Measurements from ENCODE around the gene MAGI2. TPM values are rescaled to one million over a fixed set of nuclear protein-coding genes. Genes with fewer than 3 reads are reported as not detected.
"Not testable (repeated sequence)": the region's sequence is repeated elsewhere in the genome, so short reads cannot be mapped to it uniquely, and the experiment has no call there.

MAGI2 gene
- total RNA-seq, 1 experiment from 2014 or later, result 0.25 TPM

DNA sequence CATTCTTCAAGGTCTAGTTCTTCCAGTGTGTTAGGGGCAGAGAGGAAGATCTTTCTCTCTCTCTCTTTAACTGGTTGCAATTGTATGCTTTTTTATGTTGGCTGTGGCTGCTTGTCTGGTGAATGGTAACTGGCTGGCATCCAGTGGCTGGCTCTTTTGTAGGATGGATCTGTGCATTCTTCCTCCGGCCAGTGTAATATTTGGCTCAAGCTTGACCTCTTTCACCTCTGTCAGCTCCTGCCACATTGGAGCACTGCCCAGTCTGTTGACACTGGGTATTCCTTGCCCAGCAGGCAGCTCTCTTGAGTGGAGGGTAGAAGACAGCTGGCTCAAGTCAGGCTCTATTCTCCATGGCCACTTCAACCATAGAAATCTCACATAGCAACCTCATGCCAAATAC is 1126.6 kb downstream of the MAGI2 start:
- H3K36me3 Mint-ChIP-seq (ENCODE audit: insufficient read depth, unreplicated experiment), result no peaks in the 10 kb centered on the region
- Histone ChIP-seq H3K4me3 (ENCODE audit: low read depth, low read length) (no peak overlapping the region), H3K36me3 (ENCODE audit: control insufficient read depth, insufficient read depth, low read length) (no peaks in the 10 kb centered on the region), H3K4me1 (no peaks in the 10 kb centered on the region), H3K9me3 (no peaks in the 10 kb centered on the region), H3K27me3 (replicated peaks; ENCODE audit: control insufficient read depth, insufficient read depth, low read length) (no peaks in the 10 kb centered on the region)
- H3K9me3 Mint-ChIP-seq (ENCODE audit: unreplicated experiment), result no peaks in the 10 kb centered on the region
- H3K4me1 Mint-ChIP-seq (ENCODE audit: low read depth, unreplicated experiment), result no peaks in the 10 kb centered on the region
- DNase-seq, result no peak
- H3K4me3 Mint-ChIP-seq (ENCODE audit: unreplicated experiment), result no peak overlapping the region
- intact Hi-C loops (cut with micrococcal nuclease; ENCODE audit: unreplicated experiment), result no loop called here
- POLR2A ChIA-PET, result no interaction called here
- CTCF ChIA-PET, result no interaction called here
- no peak overlapping the region for H3K27ac Mint-ChIP-seq (ENCODE audit: unreplicated experiment)
- H3K27me3 Mint-ChIP-seq (ENCODE audit: insufficient read depth, unreplicated experiment), result no peaks in the 10 kb centered on the region
- BruUV-seq (replicated peaks), result no TSS peak
- TF ChIP-seq, protein P1, sequence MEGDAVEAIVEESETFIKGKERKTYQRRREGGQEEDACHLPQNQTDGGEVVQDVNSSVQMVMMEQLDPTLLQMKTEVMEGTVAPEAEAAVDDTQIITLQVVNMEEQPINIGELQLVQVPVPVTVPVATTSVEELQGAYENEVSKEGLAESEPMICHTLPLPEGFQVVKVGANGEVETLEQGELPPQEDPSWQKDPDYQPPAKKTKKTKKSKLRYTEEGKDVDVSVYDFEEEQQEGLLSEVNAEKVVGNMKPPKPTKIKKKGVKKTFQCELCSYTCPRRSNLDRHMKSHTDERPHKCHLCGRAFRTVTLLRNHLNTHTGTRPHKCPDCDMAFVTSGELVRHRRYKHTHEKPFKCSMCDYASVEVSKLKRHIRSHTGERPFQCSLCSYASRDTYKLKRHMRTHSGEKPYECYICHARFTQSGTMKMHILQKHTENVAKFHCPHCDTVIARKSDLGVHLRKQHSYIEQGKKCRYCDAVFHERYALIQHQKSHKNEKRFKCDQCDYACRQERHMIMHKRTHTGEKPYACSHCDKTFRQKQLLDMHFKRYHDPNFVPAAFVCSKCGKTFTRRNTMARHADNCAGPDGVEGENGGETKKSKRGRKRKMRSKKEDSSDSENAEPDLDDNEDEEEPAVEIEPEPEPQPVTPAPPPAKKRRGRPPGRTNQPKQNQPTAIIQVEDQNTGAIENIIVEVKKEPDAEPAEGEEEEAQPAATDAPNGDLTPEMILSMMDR (IDR thresholded peaks at IDR 0.05; ENCODE audit: insufficient read depth in 1 of 2, low read depth in 1 of 2, low read length in 1 of 2, severe bottlenecking in 1 of 2, unreplicated experiment in 1 of 2), result no peak

DNA sequence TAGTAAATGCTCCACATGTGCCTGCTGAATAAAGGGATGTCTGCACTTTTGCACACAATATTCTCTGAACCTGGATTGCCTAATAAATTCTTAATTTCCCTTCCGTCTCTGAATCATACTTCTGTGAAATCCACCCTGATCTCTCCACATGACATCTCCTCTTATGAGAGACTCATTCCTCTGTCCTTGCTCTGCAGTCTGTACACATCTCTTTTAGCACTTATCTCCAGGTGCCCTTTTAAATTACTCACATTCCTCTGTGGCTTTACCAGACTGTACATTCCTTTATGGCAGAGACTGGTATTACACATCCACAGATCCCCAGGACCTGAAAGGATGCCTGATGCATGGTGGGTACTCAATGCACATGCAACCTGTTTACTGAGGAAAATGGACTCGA is 1127.3 kb downstream of the MAGI2 start:
- H3K36me3 Mint-ChIP-seq (ENCODE audit: insufficient read depth, unreplicated experiment), result no peaks in the 10 kb centered on the region
- CTCF ChIA-PET, result no interaction called here
- BruUV-seq (replicated peaks), result no TSS peak

DNA sequence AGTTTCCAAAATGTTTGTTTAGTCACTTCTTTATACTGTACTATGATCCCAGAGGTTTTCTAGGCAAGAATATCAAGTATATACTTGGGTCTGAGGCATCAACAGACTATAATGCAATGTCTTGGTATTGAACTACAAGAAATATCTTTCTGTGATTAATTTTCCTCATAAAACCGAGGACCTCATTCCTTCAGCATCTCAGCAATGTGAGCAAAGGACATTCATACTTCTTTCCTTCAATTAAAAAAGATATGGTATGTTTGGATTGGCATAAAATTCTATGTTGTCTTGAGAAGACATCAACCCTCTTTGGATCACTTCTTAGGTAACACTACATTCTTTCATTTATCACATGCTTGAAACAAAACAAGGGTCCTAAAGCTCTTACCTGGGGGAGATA is 1130.3 kb downstream of the MAGI2 start:
- no peak overlapping the region for H3K4me3 Mint-ChIP-seq (ENCODE audit: unreplicated experiment)
- H3K9me3 ChIP-seq, result no peaks in the 10 kb centered on the region
- no peaks in the 10 kb centered on the region for H3K9me3 Mint-ChIP-seq (ENCODE audit: unreplicated experiment)
- no peak for DNase-seq
- H3K4me1 Mint-ChIP-seq (ENCODE audit: low read depth, unreplicated experiment), result no peaks in the 10 kb centered on the region
- peaks cover 11% of the 10 kb centered on the region for H3K27me3 Mint-ChIP-seq (ENCODE audit: insufficient read depth, unreplicated experiment)
- no TSS peak for BruUV-seq (replicated peaks)
- intact Hi-C loops (cut with micrococcal nuclease; ENCODE audit: unreplicated experiment), result no loop called here
- ChIA-PET POLR2A (no interaction called here), CTCF (no interaction called here)
- H3K4me1 ChIP-seq, result no peaks in the 10 kb centered on the region
- TF ChIP-seq, protein P1 (IDR thresholded peaks at IDR 0.05; ENCODE audit: insufficient read depth in 1 of 2, low read depth in 1 of 2, low read length in 1 of 2, severe bottlenecking in 1 of 2, unreplicated experiment in 1 of 2), result no peak
- H3K4me3 ChIP-seq (ENCODE audit: low read depth, low read length), result no peak overlapping the region
- no peaks in the 10 kb centered on the region for H3K36me3 ChIP-seq (ENCODE audit: control insufficient read depth, insufficient read depth, low read length)
- no peaks in the 10 kb centered on the region for H3K36me3 Mint-ChIP-seq (ENCODE audit: insufficient read depth, unreplicated experiment)
- H3K27me3 ChIP-seq (replicated peaks; ENCODE audit: control insufficient read depth, insufficient read depth, low read length), result no peaks in the 10 kb centered on the region
- no peak overlapping the region for H3K27ac Mint-ChIP-seq (ENCODE audit: unreplicated experiment)

More for the DNA sequence above, 1127.3 kb downstream of the MAGI2 start:
- intact Hi-C loops (cut with micrococcal nuclease; ENCODE audit: unreplicated experiment), result no loop called here
- TF ChIP-seq, protein P1 (IDR thresholded peaks at IDR 0.05; ENCODE audit: insufficient read depth in 1 of 2, low read depth in 1 of 2, low read length in 1 of 2, severe bottlenecking in 1 of 2, unreplicated experiment in 1 of 2), result no peak
- H3K4me1 ChIP-seq, result no peaks in the 10 kb centered on the region
- peak in 1 of 2 experiments; percentile 2 for DNase-seq
- Mint-ChIP-seq H3K9me3 (ENCODE audit: unreplicated experiment) (no peaks in the 10 kb centered on the region), H3K27me3 (ENCODE audit: insufficient read depth, unreplicated experiment) (no peaks in the 10 kb centered on the region), H3K4me1 (ENCODE audit: low read depth, unreplicated experiment) (no peaks in the 10 kb centered on the region), H3K4me3 (ENCODE audit: unreplicated experiment) (no peak overlapping the region), H3K27ac (ENCODE audit: unreplicated experiment) (no peak overlapping the region)
- H3K36me3 ChIP-seq (ENCODE audit: control insufficient read depth, insufficient read depth, low read length), result no peaks in the 10 kb centered on the region
- H3K9me3 ChIP-seq, result no peaks in the 10 kb centered on the region
- H3K4me3 ChIP-seq (ENCODE audit: low read depth, low read length), result no peak overlapping the region
- POLR2A ChIA-PET, result no interaction called here
- H3K27me3 ChIP-seq (replicated peaks; ENCODE audit: control insufficient read depth, insufficient read depth, low read length), result no peaks in the 10 kb centered on the region

DNA sequence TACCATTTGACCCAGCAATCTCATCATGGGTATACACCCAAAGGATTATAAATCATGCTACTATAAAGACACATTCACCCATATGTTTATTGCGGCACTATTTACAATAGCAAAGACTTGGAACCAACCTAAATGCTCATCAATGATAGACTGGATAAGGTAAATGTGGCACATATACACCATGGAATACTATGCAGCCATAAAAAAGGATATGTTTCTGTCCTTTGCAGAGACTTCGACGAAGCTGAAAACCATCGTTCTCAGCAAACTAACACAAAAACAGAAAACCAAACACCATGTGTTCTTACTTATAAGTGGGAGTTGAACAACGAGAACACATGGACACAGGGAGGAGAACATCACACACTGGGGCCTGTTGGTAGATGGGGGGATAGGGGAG is 1131.2 kb downstream of the MAGI2 start:
- BruUV-seq (replicated peaks); CTCF ChIA-PET: not testable (repeated sequence)

More for the DNA sequence above, 1131.2 kb downstream of the MAGI2 start:
- POLR2A ChIA-PET; H3K4me3 ChIP-seq (ENCODE audit: low read depth, low read length); H3K4me1 ChIP-seq; DNase-seq; H3K27me3 ChIP-seq (replicated peaks; ENCODE audit: control insufficient read depth, insufficient read depth, low read length); H3K4me3 Mint-ChIP-seq (ENCODE audit: unreplicated experiment); H3K36me3 Mint-ChIP-seq (ENCODE audit: insufficient read depth, unreplicated experiment); H3K9me3 ChIP-seq; H3K4me1 Mint-ChIP-seq (ENCODE audit: low read depth, unreplicated experiment); H3K9me3 Mint-ChIP-seq (ENCODE audit: unreplicated experiment); H3K36me3 ChIP-seq (ENCODE audit: control insufficient read depth, insufficient read depth, low read length); H3K27ac Mint-ChIP-seq (ENCODE audit: unreplicated experiment); intact Hi-C loops (cut with micrococcal nuclease; ENCODE audit: unreplicated experiment): not testable (repeated sequence)
- H3K27me3 Mint-ChIP-seq (ENCODE audit: insufficient read depth, unreplicated experiment), result peaks cover 19% of the 10 kb centered on the region
